ENCODE data around the gene SREBF2. TPM values are rescaled to one million over a fixed set of nuclear protein-coding genes. Genes with fewer than 3 reads are reported as not detected.
A peak's percentile ranks its signal among the peaks of the same experiment; 100 is the strongest.

Gene SREBF2
- total and polyA plus RNA-seq, 9 of the 15 experiments (the other 6 are each of a cell fraction or from before 2014, with no cell fraction given), result 1.1 to 84.2 (median 26.9) TPM

DNA sequence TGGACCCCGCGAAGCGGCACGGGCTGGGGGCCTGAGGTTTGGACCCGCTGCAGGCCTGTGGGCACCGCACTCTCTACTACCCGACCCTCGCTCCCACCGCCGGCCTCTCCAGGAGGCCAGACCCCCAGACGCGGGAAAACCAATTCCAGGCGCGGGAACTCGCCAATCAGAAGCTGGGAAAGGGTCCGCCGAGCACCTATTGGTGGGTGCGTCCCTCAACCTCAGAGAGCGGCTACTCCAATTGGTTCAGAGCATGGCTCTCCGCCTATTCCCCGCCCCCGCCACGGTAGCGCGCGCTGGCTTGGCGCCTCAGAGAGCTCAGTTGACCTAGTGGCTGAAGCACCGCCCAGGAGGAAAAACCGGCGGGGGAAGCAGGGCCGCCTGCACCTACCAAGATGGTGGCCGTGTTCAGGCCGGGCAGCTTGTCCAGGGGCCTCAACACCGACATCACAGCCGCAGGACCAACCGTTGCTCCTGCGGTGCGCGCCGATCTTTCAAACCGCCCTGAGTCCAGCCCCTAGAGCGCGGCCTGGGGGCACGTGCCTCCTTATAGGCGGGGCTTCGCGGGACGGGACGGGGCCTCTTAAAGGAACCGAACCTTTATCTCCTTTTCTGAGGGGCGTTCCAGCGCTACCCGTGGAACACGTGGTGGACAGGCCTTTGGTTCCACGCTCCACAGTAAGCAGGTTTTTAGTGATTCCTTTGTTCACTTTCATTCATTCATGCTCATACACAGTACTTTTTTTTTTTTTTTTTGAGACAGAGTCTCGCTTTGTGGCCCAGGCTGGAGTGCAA lies 113.9 kb downstream of the SREBF2 start, which contains the start of gene CENPM (continued):
- TF ChIP-seq ZNF609 (CRISPR knock-in tag; IDR thresholded peaks at IDR 0.05; ENCODE audit: borderline replicate concordance) (no peak), NFRKB (IDR thresholded peaks at IDR 0.05; ENCODE audit: low read depth) (no peak; the same call in 1 of the 2 replicates), SOX6 (IDR thresholded peaks at IDR 0.05) (peak; percentile 28; the same call in 1 of the 2 replicates), POLR2G (IDR thresholded peaks at IDR 0.05; ENCODE audit: low read depth, low read length) (peak; percentile 91), MYBL2 (IDR thresholded peaks at IDR 0.05; ENCODE audit: low read depth) (peak; percentile 93), MYBL2 (CRISPR knock-in tag; IDR thresholded peaks at IDR 0.05; ENCODE audit: borderline replicate concordance) (no peak), ZBTB34 (CRISPR knock-in tag; IDR thresholded peaks at IDR 0.05) (no peak), CBX1 (IDR thresholded peaks at IDR 0.05; ENCODE audit: low read depth) (peak; percentile 22; the same call in 1 of the 2 replicates), MYC (IDR thresholded peaks at IDR 0.05; ENCODE audit: low read depth, low read length) (peak; percentile 89), MYC (CRISPR knock-in tag; IDR thresholded peaks at IDR 0.05; ENCODE audit: borderline replicate concordance, low read depth) (0 out of 2 replicates have a peak, but pooled peaks have one; percentile 25), E2F6 (IDR thresholded peaks at IDR 0.05; ENCODE audit: borderline replicate concordance in 1 of 2, extremely low read depth in 1 of 2, insufficient read depth in 1 of 2, insufficient read length in 1 of 2, low read depth in 1 of 2, low read length in 1 of 2, poor library complexity in 1 of 2, severe bottlenecking in 1 of 2) (peak; percentile 85 to 94), MTA3 (IDR thresholded peaks at IDR 0.05; ENCODE audit: borderline replicate concordance) (no peak; the same call in 1 of the 2 replicates), EWSR1 (IDR thresholded peaks at IDR 0.05; ENCODE audit: borderline replicate concordance, low read depth, partially characterized antibody) (no peak), ETS2 (tag; IDR thresholded peaks at IDR 0.05; ENCODE audit: borderline replicate concordance, poor library complexity, severe bottlenecking) (no peak), BCOR (IDR thresholded peaks at IDR 0.05) (0 out of 2 replicates have a peak, but pooled peaks have one; percentile 51), WHSC1 (IDR thresholded peaks at IDR 0.05; ENCODE audit: low read length) (no peak), CBX5 (IDR thresholded peaks at IDR 0.05; ENCODE audit: borderline replicate concordance, low read depth) (no peak)
- TF ChIP-seq, protein P1, sequence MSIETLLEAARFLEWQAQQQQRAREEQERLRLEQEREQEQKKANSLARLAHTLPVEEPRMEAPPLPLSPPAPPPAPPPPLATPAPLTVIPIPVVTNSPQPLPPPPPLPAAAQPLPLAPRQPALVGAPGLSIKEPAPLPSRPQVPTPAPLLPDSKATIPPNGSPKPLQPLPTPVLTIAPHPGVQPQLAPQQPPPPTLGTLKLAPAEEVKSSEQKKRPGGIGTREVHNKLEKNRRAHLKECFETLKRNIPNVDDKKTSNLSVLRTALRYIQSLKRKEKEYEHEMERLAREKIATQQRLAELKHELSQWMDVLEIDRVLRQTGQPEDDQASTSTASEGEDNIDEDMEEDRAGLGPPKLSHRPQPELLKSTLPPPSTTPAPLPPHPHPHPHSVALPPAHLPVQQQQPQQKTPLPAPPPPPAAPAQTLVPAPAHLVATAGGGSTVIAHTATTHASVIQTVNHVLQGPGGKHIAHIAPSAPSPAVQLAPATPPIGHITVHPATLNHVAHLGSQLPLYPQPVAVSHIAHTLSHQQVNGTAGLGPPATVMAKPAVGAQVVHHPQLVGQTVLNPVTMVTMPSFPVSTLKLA (conservative IDR thresholded peaks at IDR 0.05), result peak; percentile 93 to 96
